Measurements from ENCODE around the gene AKT2. TPM values are rescaled to one million over a fixed set of nuclear protein-coding genes. Genes with fewer than 3 reads are reported as not detected.

The AKT2 gene
- total RNA-seq, 1 experiment from 2014 or later: 2,376 TPM

DNA sequence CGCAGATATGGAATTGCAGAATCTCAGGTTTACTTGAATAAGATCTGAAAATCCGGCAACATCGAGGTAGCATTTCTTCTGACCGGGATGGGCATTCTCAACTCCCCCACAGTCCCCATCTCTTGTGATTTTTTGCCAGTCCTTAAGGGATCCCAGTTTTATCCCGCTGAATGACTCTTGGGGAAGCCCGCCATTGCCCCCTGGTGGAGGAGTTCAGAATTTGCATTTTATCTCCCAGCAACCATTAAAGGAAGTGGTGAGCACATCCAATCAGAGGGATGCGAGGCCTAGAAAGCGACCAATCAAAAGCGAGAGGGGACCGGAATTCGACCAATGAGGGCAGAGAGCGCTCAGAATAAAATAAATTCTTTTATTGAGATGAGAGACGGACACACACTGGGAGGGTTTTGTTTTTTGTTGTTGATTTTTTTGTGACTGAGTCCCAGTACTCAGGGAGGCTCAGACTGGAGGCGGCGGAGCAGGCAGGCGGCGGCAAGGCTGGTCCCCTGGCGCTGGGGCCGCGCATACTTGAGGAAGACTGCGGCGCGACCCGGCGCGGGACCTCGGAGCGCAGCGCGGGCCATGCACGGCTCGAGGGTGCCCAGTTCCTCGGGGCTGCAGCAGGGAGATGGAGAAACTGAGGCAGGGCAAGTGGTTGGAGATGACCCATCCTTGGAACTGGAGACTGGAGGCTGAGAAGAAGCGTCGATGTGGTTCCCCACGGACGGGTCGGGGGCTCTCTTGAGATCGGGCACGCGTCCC is 63.1 kb downstream of the AKT2 start:
- TF ChIP-seq, protein P1, sequence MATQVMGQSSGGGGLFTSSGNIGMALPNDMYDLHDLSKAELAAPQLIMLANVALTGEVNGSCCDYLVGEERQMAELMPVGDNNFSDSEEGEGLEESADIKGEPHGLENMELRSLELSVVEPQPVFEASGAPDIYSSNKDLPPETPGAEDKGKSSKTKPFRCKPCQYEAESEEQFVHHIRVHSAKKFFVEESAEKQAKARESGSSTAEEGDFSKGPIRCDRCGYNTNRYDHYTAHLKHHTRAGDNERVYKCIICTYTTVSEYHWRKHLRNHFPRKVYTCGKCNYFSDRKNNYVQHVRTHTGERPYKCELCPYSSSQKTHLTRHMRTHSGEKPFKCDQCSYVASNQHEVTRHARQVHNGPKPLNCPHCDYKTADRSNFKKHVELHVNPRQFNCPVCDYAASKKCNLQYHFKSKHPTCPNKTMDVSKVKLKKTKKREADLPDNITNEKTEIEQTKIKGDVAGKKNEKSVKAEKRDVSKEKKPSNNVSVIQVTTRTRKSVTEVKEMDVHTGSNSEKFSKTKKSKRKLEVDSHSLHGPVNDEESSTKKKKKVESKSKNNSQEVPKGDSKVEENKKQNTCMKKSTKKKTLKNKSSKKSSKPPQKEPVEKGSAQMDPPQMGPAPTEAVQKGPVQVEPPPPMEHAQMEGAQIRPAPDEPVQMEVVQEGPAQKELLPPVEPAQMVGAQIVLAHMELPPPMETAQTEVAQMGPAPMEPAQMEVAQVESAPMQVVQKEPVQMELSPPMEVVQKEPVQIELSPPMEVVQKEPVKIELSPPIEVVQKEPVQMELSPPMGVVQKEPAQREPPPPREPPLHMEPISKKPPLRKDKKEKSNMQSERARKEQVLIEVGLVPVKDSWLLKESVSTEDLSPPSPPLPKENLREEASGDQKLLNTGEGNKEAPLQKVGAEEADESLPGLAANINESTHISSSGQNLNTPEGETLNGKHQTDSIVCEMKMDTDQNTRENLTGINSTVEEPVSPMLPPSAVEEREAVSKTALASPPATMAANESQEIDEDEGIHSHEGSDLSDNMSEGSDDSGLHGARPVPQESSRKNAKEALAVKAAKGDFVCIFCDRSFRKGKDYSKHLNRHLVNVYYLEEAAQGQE (IDR thresholded peaks at IDR 0.05; ENCODE audit: insufficient read depth in 1 of 2, low read depth in 2 of 2, low read length in 1 of 2): no peak
- TF ChIP-seq CTCF (IDR thresholded peaks at IDR 0.05) (no peak), TCF7L2 (IDR thresholded peaks at IDR 0.05; ENCODE audit: low read depth, low read length) (no peak), SIN3A (IDR thresholded peaks at IDR 0.05; ENCODE audit: borderline replicate concordance, insufficient read depth, low read depth, low read length) (no peak), POLR2AphosphoS5 (IDR thresholded peaks at IDR 0.05; ENCODE audit: low read depth, low read length) (no peak)
- Histone ChIP-seq H3K9me3 (ENCODE audit: control insufficient read depth, insufficient read depth, low read depth, low read length) (peaks cover 9% of the 10 kb centered on the region; the same call in 1 of the 2 replicates), H3K27me3 (ENCODE audit: control insufficient read depth, insufficient read depth, low read length) (peaks cover 28% of the 10 kb centered on the region), H3K36me3 (ENCODE audit: control insufficient read depth, insufficient read depth, low read length) (no peaks in the 10 kb centered on the region), H3K4me3 (ENCODE audit: low read depth in 2 of 2, low read length in 2 of 2) (no peak overlapping the region), H3K27ac (ENCODE audit: low read length) (no peak overlapping the region), H3K4me1 (ENCODE audit: control insufficient read depth, insufficient read depth, low read length) (peaks cover 40% of the 10 kb centered on the region)
- DNase-seq (ENCODE audit: low read depth, low spot score): peak; percentile 100
- ChIA-PET POLR2A (interaction anchor here (0.6 to 1.3 kb wide), 2 partner anchors 10 to 252 kb away, joined by 3 read pairs; no protein-coding TSS in a partner anchor), CTCF (interaction anchor here (0.5 to 8.8 kb wide), 5 partner anchors 21 to 83 kb away, joined by 3 to 153 read pairs (median 7); no protein-coding TSS in a partner anchor)
- in situ Hi-C loops (cut with HindIII; ENCODE audit: low pct_unique_long_range_greater_than_20kb, low sequenced_read_pairs) (no loop called here), intact Hi-C loops (cut with micrococcal nuclease; ENCODE audit: unreplicated experiment) (loop anchor here (1.0 to 5.0 kb wide), 4 partner anchors 67 to 225 kb away; partner anchors contain the start of gene ZNF546)
- BruUV-seq (replicated peaks): no TSS peak
- peak; percentile 23 for ATAC-seq

DNA sequence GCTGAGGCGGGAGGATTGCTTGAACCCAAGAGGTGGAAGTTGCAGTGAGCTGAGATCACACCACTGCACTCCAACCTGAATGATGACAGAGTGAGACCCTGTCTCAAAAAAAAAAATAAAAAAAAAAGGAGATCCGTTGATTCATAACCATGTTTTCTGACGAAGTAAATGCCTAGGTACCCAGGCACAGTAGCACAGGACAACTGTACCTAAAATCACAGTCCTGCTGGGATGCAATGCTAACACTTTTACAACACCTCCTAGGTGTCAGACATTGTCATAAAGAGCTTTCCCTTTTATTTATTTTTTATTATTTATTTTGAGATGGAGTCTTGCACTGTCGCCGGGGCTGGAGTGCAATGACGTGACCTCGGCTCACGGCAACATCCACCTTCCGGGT is 64.5 kb downstream of the AKT2 start:
- Histone ChIP-seq H3K36me3 (ENCODE audit: control insufficient read depth, insufficient read depth, low read length) (no peaks in the 10 kb centered on the region), H3K9me3 (ENCODE audit: control insufficient read depth, insufficient read depth, low read depth, low read length) (peaks cover 9% of the 10 kb centered on the region; the same call in 1 of the 2 replicates), H3K27me3 (ENCODE audit: control insufficient read depth, insufficient read depth, low read length) (peaks cover 26% of the 10 kb centered on the region), H3K4me1 (ENCODE audit: control insufficient read depth, insufficient read depth, low read length) (peaks cover 30% of the 10 kb centered on the region), H3K27ac (ENCODE audit: low read length) (no peak overlapping the region; the same call in 1 of the 2 replicates), H3K4me3 (ENCODE audit: low read depth in 2 of 2, low read length in 2 of 2) (no peak overlapping the region)
- ATAC-seq (no peak), DNase-seq (ENCODE audit: low read depth, low spot score) (no peak)
- intact Hi-C loops (cut with micrococcal nuclease; ENCODE audit: unreplicated experiment) (loop anchor here (5.0 kb wide), 1 partner anchor 223 kb away; the partner anchor contains the start of gene ZNF546), in situ Hi-C loops (cut with HindIII; ENCODE audit: low pct_unique_long_range_greater_than_20kb, low sequenced_read_pairs) (no loop called here)
- BruUV-seq (replicated peaks): no TSS peak
- CTCF ChIA-PET: interaction anchor here (0.6 to 8.8 kb wide), 19 partner anchors 11 to 739 kb away, joined by 3 to 153 read pairs (median 4); no protein-coding TSS in a partner anchor
- POLR2A ChIA-PET: interaction anchor here (0.6 to 1.5 kb wide), 5 partner anchors 18 to 547 kb away, joined by 3 to 6 read pairs (median 5); partner anchors contain the start of gene MAP3K10
- TF ChIP-seq CTCF (IDR thresholded peaks at IDR 0.05) (no peak), POLR2AphosphoS5 (IDR thresholded peaks at IDR 0.05; ENCODE audit: low read depth, low read length) (no peak), TCF7L2 (IDR thresholded peaks at IDR 0.05; ENCODE audit: low read depth, low read length) (no peak), SIN3A (IDR thresholded peaks at IDR 0.05; ENCODE audit: borderline replicate concordance, insufficient read depth, low read depth, low read length) (no peak)
- TF ChIP-seq, protein P1 (IDR thresholded peaks at IDR 0.05; ENCODE audit: insufficient read depth in 1 of 2, low read depth in 2 of 2, low read length in 1 of 2): no peak

Measured in Panc1 (cell line).